ENCODE measurements around the gene MYH9.
"Not testable (repeated sequence)": the region's sequence is repeated elsewhere in the genome, so short reads cannot be mapped to it uniquely, and the experiment has no call there.

Gene MYH9

GRCh38 chr22:36289948-36290371 lies 97.8 kb downstream of the MYH9 start:
- peak; percentile 68 for DNase-seq

GRCh38 chr22:36289406-36289870 lies 98.3 kb downstream of the MYH9 start:
- DNase-seq, result no peak

GRCh38 chr22:36288571-36289405 lies 99.0 kb downstream of the MYH9 start:
- no peak for DNase-seq

GRCh38 chr22:36287881-36288515 lies 99.8 kb downstream of the MYH9 start:
- no peak for DNase-seq

- DNase-seq, result peak; percentile 59
Measured at GRCh38 chr22:36286096-36286957, 101.4 kb downstream of the MYH9 start.

- no peak for DNase-seq
Measured at GRCh38 chr22:36285545-36285944, 102.2 kb downstream of the MYH9 start.

- no peak for DNase-seq
Measured at GRCh38 chr22:36285017-36285416, 102.8 kb downstream of the MYH9 start.

GRCh38 chr22:36284171-36284571 lies 103.6 kb downstream of the MYH9 start:
- no peak for DNase-seq

GRCh38 chr22:36282328-36282831 lies 105.4 kb downstream of the MYH9 start:
- DNase-seq, result no peak

- DNase-seq, result no peak
Measured at GRCh38 chr22:36281781-36282327, 105.9 kb downstream of the MYH9 start.

- DNase-seq, result no peak
Measured at GRCh38 chr22:36280379-36280778, 107.4 kb downstream of the MYH9 start.

GRCh38 chr22:36279219-36279666 lies 108.5 kb downstream of the MYH9 start:
- DNase-seq, result peak; percentile 41

- peak; percentile 66 for DNase-seq
Measured at GRCh38 chr22:36277482-36278291, 110.1 kb downstream of the MYH9 start.

GRCh38 chr22:36274531-36274930 lies 113.2 kb downstream of the MYH9 start:
- DNase-seq, result no peak

- DNase-seq, result not testable (repeated sequence)
Measured at GRCh38 chr22:36271951-36272350, 115.8 kb downstream of the MYH9 start.

- DNase-seq, result not testable (repeated sequence)
Measured at GRCh38 chr22:36271231-36271630, 116.5 kb downstream of the MYH9 start.

- no peak for DNase-seq
Measured at GRCh38 chr22:36267896-36268485, 119.8 kb downstream of the MYH9 start.

GRCh38 chr22:36267058-36267457 lies 120.7 kb downstream of the MYH9 start:
- no peak for DNase-seq

- DNase-seq, result not testable (repeated sequence)
Measured at GRCh38 chr22:36263886-36264664, 123.7 kb downstream of the MYH9 start.

GRCh38 chr22:36263216-36263673 lies 124.5 kb downstream of the MYH9 start:
- peak; percentile 39 for DNase-seq
